Embryonic facial prominence (tissue), 1 donor: ENCODE measurements around the gene KAZALD1.

Experiments used
- DNase-seq: peaks from one replicate; pipeline ENCODE4 v3.0.0-alpha.2; 2016; ENCODE audit errors: extremely low spot score

Gene KAZALD1, protein sequence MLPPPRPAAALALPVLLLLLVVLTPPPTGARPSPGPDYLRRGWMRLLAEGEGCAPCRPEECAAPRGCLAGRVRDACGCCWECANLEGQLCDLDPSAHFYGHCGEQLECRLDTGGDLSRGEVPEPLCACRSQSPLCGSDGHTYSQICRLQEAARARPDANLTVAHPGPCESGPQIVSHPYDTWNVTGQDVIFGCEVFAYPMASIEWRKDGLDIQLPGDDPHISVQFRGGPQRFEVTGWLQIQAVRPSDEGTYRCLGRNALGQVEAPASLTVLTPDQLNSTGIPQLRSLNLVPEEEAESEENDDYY

GRCh38 chr10:101061624-101062231 is at the start of gene KAZALD1:
Gene KAZALD1 (plus strand): TSS chr10:101061989. CDS start chr10:101062593, 604 bp downstream.
- peak; percentile 78 for DNase-seq

DNA sequence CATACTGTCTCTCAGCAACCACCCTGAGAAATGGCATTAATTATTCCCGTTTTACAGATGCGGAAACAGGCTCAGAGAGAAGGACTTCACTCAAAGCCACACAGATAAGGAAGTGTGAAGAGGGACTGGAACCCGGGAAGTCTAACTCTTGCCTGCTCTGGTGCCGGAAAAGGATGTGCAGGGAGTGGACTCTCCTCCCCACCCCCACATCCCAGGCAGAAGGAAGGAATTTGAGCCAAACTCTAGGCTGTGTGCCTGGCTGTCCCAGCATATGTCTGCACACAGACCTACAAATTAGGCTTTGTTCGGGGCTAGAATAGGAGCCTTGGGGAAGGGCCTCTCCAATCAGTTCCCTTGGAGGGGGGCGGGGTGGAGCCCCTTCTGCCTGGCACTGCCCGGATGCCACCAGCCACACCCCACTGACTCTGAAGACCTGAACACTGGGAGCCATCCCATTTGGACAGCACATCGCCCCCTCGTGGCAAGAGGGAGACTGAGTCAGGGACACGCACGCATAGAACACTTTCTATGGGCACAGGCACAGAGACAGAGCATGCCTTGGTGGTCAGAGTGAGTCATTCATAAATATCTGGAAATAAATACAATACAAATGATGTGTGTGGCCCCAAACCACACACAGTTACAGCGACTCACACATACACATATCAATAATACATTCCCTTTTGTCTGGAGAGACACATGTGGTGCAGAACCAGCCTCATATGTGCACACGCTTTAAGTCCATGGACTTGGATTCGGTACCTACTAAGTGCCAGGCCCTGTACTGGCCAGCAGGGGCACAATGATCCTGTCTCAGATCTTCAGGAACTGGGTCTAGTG is 49.0 kb upstream of the KAZALD1 start:
- peak; percentile 53 for DNase-seq

DNA sequence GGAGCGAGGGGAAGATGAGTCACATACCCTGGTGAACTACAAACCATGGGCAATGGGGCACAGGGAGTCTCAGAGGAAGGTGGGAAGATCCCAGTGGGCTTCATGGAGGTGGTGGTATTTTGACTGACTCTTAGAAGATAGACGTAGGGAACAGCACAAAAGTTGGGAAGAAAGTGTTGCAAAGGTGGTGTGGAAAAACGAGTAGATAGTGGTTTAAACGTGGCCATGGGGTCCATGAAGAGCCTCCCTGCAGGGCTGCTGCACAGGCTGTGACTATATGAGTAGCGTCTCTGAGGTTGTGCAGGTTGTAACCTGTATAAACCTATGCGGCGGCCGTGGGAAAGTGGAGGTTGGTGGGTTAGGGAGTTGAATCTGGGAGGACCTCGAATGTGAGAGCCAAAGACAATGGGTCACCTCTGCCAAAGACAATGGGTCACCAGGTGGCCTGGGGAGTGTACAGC is 48.4 kb upstream of the KAZALD1 start:
- no peak for DNase-seq

DNA sequence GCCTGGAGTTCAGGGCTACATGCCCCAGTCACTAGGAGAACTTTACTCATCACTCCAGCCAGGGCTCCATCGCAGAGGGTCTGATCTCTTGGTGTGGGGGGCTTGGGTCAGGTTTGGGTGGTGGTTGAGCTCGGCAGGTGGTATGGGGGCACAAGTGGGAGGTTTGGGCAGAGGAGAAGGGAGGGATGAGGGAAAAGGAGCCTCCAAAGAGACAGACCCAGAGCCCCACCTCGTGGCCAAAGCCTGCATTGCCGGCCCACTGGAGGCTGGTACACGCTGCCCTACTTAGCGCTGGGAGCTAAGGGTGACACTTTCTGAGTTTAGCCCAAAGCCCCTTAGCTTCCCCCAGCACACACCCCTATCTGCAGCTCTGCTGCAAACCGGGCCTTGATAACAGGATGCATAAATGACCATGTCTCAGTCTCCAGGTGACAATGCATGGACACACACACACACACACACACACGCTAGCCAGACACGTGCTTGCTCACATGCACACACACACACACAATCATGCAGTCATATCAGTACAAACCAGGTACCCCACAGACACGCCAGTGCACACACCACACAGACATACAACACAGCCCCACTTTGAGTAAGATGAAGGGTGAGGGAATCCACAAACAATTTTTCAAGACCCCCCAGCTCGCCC is 47.4 kb upstream of the KAZALD1 start:
- DNase-seq, result no peak

DNA sequence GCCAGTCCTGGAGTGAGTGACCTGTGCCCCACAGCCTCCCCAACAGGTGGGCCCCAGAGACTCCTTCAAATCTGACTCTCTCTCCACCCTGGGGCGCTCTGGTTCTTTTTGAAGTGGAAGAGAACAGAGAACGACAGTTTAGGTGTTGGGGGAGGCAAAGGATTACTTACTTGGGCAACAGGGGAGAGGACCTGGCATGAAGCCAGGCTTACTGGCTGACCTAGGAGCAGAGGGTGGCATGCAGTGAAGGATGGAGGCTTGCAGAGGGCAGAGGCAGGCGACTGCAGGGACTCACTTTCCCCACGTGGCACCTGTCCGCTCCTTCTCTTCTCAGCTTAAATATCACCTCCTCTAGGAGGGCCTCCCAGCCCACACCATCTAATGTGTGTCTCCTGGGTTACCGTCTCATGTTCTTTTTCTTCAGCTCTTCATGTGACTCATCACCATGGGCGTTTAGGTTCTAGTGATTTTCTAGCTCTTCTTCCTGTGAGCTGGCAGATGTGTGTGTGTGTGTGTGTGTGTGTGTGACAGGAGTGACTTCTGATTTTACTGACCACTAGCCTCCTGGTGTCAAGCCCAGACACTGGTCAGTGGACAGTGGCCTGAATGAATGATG is 46.7 kb upstream of the KAZALD1 start:
- DNase-seq, result no peak

- no peak for DNase-seq
Measured at GRCh38 chr10:101015582-101015973, 46.2 kb upstream of the KAZALD1 start.

- no peak for DNase-seq
Measured at GRCh38 chr10:101016814-101017213, 45.0 kb upstream of the KAZALD1 start.

DNA sequence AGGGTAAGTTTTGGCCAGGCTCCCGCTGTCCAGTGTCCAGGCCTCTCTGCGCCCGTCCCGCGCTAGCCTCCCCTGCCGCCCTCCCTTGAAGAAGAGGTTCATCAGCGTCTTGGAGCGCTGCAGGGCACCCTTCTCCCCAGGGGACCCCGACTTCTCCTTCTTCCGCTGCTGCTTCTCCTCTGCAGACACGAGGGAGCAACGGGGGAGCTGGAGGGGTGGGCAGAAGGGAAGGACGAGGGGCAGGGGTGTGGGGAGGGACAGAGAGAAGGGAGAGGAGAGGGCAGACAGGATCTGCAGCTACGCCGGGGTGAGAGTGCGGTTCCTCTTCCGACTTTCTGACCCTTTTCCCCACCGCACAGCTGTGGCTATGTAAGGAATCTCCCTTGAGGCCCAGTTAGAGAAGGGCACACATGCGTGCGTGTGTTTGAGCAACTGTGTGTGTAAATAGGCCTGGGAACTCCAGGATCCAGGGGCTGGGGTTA is 43.6 kb upstream of the KAZALD1 start:
- no peak for DNase-seq

- no peak for DNase-seq
Measured at GRCh38 chr10:101018600-101019439, 43.0 kb upstream of the KAZALD1 start.

- no peak for DNase-seq
Measured at GRCh38 chr10:101019440-101019703, 42.4 kb upstream of the KAZALD1 start.

- no peak for DNase-seq
Measured at GRCh38 chr10:101020427-101021075, 41.2 kb upstream of the KAZALD1 start.

DNA sequence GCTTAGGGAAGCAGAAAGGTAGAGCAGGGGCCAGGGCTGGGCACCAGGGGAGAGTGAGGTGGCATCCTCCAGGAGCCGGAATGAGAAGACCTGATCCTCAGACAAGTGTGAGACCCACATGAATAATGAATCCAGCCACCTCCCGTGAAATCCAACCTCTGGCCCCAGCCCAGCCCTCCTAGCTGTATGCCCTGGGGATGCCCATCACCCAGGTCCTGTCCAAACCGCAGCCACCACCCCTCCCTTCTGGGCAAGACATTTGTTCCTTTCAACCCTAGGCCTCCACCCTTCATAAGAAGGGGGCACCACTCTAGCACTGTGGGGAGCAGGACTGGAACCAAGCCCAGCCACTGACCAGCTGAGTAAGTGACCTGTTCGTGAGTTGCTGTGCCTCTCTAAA is 40.5 kb upstream of the KAZALD1 start:
- DNase-seq, result no peak

- no peak for DNase-seq
Measured at GRCh38 chr10:101021692-101022251, 40.0 kb upstream of the KAZALD1 start.

DNA sequence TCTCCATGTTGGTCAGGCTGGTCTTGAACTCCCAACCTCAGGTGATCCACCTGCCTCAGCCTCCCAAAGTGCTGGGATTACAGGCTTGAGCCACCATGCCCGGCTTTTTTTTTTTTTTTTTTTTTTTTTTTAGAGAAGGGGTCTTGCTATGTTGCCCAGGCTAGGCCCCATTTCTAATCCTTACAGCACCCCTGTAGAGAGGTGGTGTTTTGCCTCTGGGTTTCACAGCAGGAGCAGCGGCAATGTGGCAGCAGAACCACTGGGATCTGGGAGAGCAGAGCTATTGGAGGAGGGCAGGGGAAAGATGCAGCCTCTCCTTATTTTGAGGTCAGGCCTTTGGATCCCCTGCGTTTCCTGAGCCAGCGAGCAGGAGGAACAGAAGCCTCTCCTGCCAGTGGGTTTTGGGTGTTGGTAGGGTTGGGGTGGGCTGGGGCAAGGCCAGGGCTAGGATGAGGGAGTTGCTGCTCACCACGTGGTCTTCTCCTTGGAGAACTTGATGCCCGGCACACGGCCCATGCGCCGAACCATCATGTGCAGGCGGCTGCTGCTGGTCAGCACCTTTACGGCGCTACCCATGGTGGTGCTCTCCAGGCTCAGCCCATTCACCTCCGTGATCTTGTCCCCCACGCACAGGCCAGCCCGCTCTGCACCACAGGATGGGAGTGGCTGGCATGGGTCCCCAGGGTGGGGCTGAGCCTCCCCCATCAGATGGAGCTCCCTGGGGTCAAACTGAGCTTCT is 38.7 kb upstream of the KAZALD1 start:
- no peak for DNase-seq

DNA sequence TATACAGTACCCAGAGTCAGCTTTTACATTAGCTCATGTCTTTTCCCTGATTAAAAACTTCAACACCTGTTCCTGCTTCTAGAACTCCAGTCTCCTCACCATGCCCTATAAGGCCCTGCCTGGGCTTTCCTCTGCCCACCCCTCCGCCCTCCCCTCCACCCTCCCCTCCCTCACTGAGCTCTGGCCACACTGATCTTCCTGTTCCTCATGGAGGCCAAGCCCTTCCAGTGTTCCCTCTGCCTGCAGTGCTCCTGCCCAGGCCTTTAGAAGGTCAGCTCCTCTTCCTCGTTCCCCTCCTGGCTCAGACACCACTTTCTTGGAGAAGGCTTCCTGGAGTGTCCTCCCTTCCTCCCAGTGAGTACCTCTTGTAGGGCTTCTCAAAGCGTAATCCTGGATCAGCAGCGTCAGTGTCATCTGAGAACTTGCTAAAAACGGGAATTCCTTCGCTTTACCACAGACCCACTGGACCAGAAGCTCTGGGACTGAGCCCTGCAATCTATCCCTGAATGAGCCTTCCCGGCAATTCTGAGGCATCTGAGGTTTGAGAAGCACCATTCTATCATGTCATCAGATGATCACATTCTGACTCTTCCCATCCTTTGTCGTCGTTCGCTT is 34.6 kb upstream of the KAZALD1 start:
- DNase-seq, result no peak

GRCh38 chr10:101028446-101029337 is 33.1 kb upstream of the KAZALD1 start:
- no peak for DNase-seq

- DNase-seq, result no peak
Measured at GRCh38 chr10:101029520-101030295, 32.1 kb upstream of the KAZALD1 start.
